Natural killer cell treated with Interleukin-12 subunit alpha and Interleukin-12 subunit beta and Interleukin-15 and Interleukin-18, amount 100 ng/mL, for 72 hours (primary cell): ENCODE data around the gene LARP4. TPM values are rescaled to one million over a fixed set of nuclear protein-coding genes. Genes with fewer than 3 reads are reported as not detected.

ENCODE experiments used
- total RNA-seq, 2 donors: library from RNA; stranded (reverse); gene quantifications; one replicate each; pipeline ENCODE4 v1.2.3, GENCODE V29; 2022

LARP4 gene
- total RNA-seq, 2 donors from 2014 or later: 68.5 to 79.0 TPM

Other genes with a start within 250 kb of the LARP4 start
- 100 to 1,000 TPM in 1 of 2 donors, 10 to 100 TPM in 1; 72.1 to 115 TPM for gene CERS5, start 233.5 kb upstream of the LARP4 start, total RNA-seq
- 10 to 100 TPM; 15.3 to 41.3 TPM for gene LIMA1, start 117.4 kb upstream of the LARP4 start, total RNA-seq
- not detected for gene FAM186A, start 4.3 kb upstream of the LARP4 start, total RNA-seq
- gene DIP2B, start 104.1 kb downstream of the LARP4 start, total RNA-seq: 10 to 100 TPM; 30.8 to 34.3 TPM